ENCODE results near the gene COL12A1.

COL12A1 gene

GRCh38 chr6:75157336-75157735 lies 48.5 kb downstream of the COL12A1 start:
- TF ChIP-seq CTCF (IDR thresholded peaks at IDR 0.05; ENCODE audit: borderline replicate concordance, extremely low read depth, low read length, poor library complexity, severe bottlenecking) (no peak), EZH2 (IDR thresholded peaks at IDR 0.05; ENCODE audit: borderline replicate concordance, low read depth, low read length, severe bottlenecking) (no peak)
- Histone ChIP-seq H3K9me3 (ENCODE audit: insufficient read depth, low read length, severe bottlenecking) (no peaks in the 10 kb centered on the region), H3K27me3 (ENCODE audit: insufficient read depth, low read length, poor library complexity) (no peaks in the 10 kb centered on the region), H3K9ac (ENCODE audit: low read depth, low read length) (no peak overlapping the region), H2AFZ (ENCODE audit: low read depth, low read length) (no peak overlapping the region), H3K36me3 (ENCODE audit: insufficient read depth, low read length) (no peaks in the 10 kb centered on the region), H3K4me1 (ENCODE audit: insufficient read depth, low read length) (no peaks in the 10 kb centered on the region), H3K79me2 (ENCODE audit: insufficient read depth, low read length) (no peaks in the 10 kb centered on the region), H3K4me3 (ENCODE audit: low read depth in 1 of 2, low read length in 2 of 2) (no peak overlapping the region), H3K4me2 (ENCODE audit: insufficient read depth, low read length) (no peak overlapping the region), H4K20me1 (ENCODE audit: insufficient read depth, low read length) (no peaks in the 10 kb centered on the region), H3K27ac (ENCODE audit: low read length) (no peak overlapping the region)
- ATAC-seq (ENCODE audit: insufficient read depth, low read depth) (no peak), DNase-seq (no peak)

GRCh38 chr6:75156186-75156878 lies 49.5 kb downstream of the COL12A1 start:
- H4K20me1 ChIP-seq (ENCODE audit: insufficient read depth, low read length): no peaks in the 10 kb centered on the region
- H3K9ac ChIP-seq (ENCODE audit: low read depth, low read length): no peak overlapping the region
- no peak for DNase-seq
- ATAC-seq (ENCODE audit: insufficient read depth, low read depth): no peak
- H3K4me2 ChIP-seq (ENCODE audit: insufficient read depth, low read length): no peak overlapping the region
- no peaks in the 10 kb centered on the region for H3K4me1 ChIP-seq (ENCODE audit: insufficient read depth, low read length)
- no peaks in the 10 kb centered on the region for H3K79me2 ChIP-seq (ENCODE audit: insufficient read depth, low read length)
- no peaks in the 10 kb centered on the region for H3K36me3 ChIP-seq (ENCODE audit: insufficient read depth, low read length)
- H2AFZ ChIP-seq (ENCODE audit: low read depth, low read length): no peak overlapping the region
- no peak for TF ChIP-seq EZH2 (IDR thresholded peaks at IDR 0.05; ENCODE audit: borderline replicate concordance, low read depth, low read length, severe bottlenecking)
- no peak for TF ChIP-seq CTCF (IDR thresholded peaks at IDR 0.05; ENCODE audit: borderline replicate concordance, extremely low read depth, low read length, poor library complexity, severe bottlenecking)
- H3K27ac ChIP-seq (ENCODE audit: low read length): no peak overlapping the region
- H3K4me3 ChIP-seq (ENCODE audit: low read depth in 1 of 2, low read length in 2 of 2): no peak overlapping the region
- no peaks in the 10 kb centered on the region for H3K9me3 ChIP-seq (ENCODE audit: insufficient read depth, low read length, severe bottlenecking)
- H3K27me3 ChIP-seq (ENCODE audit: insufficient read depth, low read length, poor library complexity): no peaks in the 10 kb centered on the region

- Histone ChIP-seq H2AFZ (ENCODE audit: low read depth, low read length) (no peak overlapping the region), H3K9ac (ENCODE audit: low read depth, low read length) (no peak overlapping the region), H3K4me2 (ENCODE audit: insufficient read depth, low read length) (no peak overlapping the region), H3K79me2 (ENCODE audit: insufficient read depth, low read length) (no peaks in the 10 kb centered on the region), H3K27me3 (ENCODE audit: insufficient read depth, low read length, poor library complexity) (no peaks in the 10 kb centered on the region), H3K4me3 (ENCODE audit: low read depth in 1 of 2, low read length in 2 of 2) (no peak overlapping the region), H3K27ac (ENCODE audit: low read length) (no peak overlapping the region), H3K9me3 (ENCODE audit: insufficient read depth, low read length, severe bottlenecking) (no peaks in the 10 kb centered on the region), H4K20me1 (ENCODE audit: insufficient read depth, low read length) (no peaks in the 10 kb centered on the region), H3K4me1 (ENCODE audit: insufficient read depth, low read length) (no peaks in the 10 kb centered on the region), H3K36me3 (ENCODE audit: insufficient read depth, low read length) (no peaks in the 10 kb centered on the region)
- TF ChIP-seq CTCF (IDR thresholded peaks at IDR 0.05; ENCODE audit: borderline replicate concordance, extremely low read depth, low read length, poor library complexity, severe bottlenecking) (no peak), EZH2 (IDR thresholded peaks at IDR 0.05; ENCODE audit: borderline replicate concordance, low read depth, low read length, severe bottlenecking) (no peak)
- DNase-seq (no peak), ATAC-seq (ENCODE audit: insufficient read depth, low read depth) (no peak)
These were observed 50.2 kb downstream of the COL12A1 start for GRCh38 chr6:75155631-75156030.
